ENCODE data around the gene ACTRT2. TPM values are rescaled to one million over a fixed set of nuclear protein-coding genes. Genes with fewer than 3 reads are reported as not detected.

The ACTRT2 gene
- not detected for total RNA-seq

DNA sequence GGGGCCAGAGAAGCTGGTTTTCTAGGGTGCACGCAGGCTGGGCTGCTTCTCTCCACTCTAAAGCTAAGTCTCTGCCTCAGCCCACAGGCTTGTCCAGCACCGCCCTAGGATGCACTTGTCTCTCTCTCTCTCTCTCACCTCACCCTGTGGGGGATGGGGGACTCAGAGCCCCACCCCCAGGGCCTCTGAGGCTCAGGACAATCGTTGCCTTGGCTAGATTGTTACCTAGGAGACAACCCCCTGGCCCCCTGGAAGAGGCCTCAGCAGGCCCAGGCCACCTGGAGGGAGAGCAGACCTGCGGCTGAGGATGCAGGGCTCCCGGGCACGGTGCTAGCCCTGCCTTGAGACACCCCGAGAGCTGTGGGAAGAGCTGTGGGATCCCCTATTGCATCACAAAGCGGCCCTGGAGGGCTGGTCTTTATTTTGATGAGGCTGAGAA is at the start of gene ACTRT2:
ACTRT2 (plus strand) TSS at position 235 of the 439 bp plus-strand sequence. CDS start 220 bp downstream, outside the sequence.

DNA sequence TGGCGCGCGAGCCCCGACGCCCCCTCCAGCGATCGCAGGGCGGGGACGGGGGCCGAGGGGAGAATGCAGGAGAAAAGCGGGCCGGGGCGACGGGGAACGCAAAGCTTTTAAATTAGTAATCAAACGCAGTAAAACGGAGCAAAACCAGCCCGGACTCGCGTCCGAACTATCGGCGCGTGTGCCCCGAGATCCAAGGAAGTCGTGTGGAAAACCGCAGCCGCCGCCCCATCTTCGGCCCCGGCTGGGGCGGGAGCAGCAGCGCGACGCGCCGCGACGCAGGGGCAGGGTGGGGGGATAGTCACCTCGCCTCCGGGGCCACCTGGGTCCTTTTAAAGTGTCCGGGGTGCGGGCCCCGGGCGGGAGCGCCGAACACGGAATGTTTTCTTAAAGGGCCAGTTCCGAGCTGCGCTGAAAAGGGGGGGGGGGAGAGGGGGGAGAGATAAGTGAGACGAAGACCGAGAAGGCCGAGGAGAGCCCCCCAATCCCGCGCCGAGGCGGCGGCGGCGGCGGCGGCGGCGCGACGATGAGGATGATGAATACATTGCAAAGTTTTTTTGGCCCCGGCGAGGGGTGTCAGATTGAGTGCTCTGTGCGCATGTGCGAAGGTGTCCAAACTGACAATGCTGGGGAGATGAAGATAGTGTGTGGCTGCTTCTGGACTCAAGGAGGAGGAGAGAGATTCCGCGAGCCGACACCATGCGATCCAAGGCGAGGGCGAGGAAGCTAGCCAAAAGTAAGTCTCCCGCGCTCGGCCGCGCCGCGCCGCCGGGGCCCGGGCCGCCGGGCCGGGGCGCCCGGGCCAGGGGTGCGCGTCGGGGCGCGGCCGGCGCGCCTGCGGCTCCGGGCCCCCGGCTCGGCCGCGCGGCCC is 47.5 kb downstream of the ACTRT2 start, which contains the start of gene PRDM16:
PRDM16 (plus strand) TSS at position 640 of the 868 bp plus-strand sequence; CDS start at position 697, 57 bp downstream.

Other genes with a start within 250 kb of the ACTRT2 start
- 0.29 TPM for gene TTC34, start 219.8 kb upstream of the ACTRT2 start, total RNA-seq
- gene PRDM16, start 47.7 kb downstream of the ACTRT2 start, total RNA-seq = 10.2 TPM